HEK293 (cell line): ENCODE data around the gene MLLT10.

Experiments
- CTCF ChIA-PET: fragments of 350-600 bp; formaldehyde crosslinking; extraction: SDS; loops from one replicate; lab custom pipeline; 2021; ENCODE audit warnings: antibody characterized with exemption; lab: Yijun Ruan, JAX
- POLR2A ChIA-PET: fragments of 300-600 bp; formaldehyde crosslinking; extraction: SDS; loops from one replicate; lab custom pipeline; 2020; ENCODE audit warnings: antibody characterized with exemption, inconsistent platforms; lab: Yijun Ruan, JAX
- H3K27ac ChIP-seq: fragments of 200-500 bp; sonication (Bioruptor generic); 2 replicates; pipeline ENCODE4 v1.5.1; 2014; ENCODE audit warnings: low read depth, low read length, control low read depth, inconsistent platforms; ENCODE audit errors: extremely low read depth
- H3K36me3 ChIP-seq, 2 experiments: fragments of 200-500 bp in 1 of 2; sonication (Bioruptor generic) in 1 of 2; 1 replicate in 1 of 2; 2 replicates in 1 of 2; pipeline ENCODE4 v1.5.1; 2014 to 2017; ENCODE audit warnings: inconsistent platforms in 2 of 2, low read length in 2 of 2; ENCODE audit not compliant: control insufficient read depth in 2 of 2, insufficient read depth in 1 of 2
- H3K4me1 ChIP-seq: fragments of 200-500 bp; sonication (Bioruptor generic); 2 replicates; pipeline ENCODE4 v1.5.1; 2014; ENCODE audit warnings: mild to moderate bottlenecking, low read length, inconsistent platforms; ENCODE audit not compliant: control insufficient read depth, insufficient read depth
- H3K4me3 ChIP-seq: 2 replicates; pipeline ENCODE4 v1.5.1; 2011; ENCODE audit warnings: low read depth, mild to moderate bottlenecking, control low read depth, low read length, moderate library complexity
- H3K9me3 ChIP-seq: fragments of 200-500 bp; sonication (Bioruptor generic); 2 replicates; pipeline ENCODE4 v1.5.1; 2014; ENCODE audit warnings: low read depth, low read length, inconsistent platforms; ENCODE audit not compliant: control insufficient read depth, insufficient read depth
- EGR2 ChIP-seq: fragments of 450-650 bp; formaldehyde crosslinking; IDR thresholded peaks from 2 replicates; pipeline ENCODE4 v1.5.1; 2016; ENCODE audit warnings: low read depth, missing biosample characterization, missing genetic modification characterization
- KLF9 ChIP-seq: fragments of 450-650 bp; formaldehyde crosslinking; IDR thresholded peaks from 2 replicates; pipeline ENCODE4 v1.5.1; 2016; ENCODE audit warnings: missing biosample characterization, missing genetic modification characterization, low read depth
- SCRT2 ChIP-seq: fragments of 450-650 bp; formaldehyde crosslinking; IDR thresholded peaks from 2 replicates; pipeline ENCODE4 v1.5.1; 2016; ENCODE audit warnings: missing biosample characterization, missing genetic modification characterization
- ZBTB49 ChIP-seq: fragments of 450-650 bp; formaldehyde crosslinking; IDR thresholded peaks from 2 replicates; pipeline ENCODE4 v1.5.1; 2016; ENCODE audit warnings: missing biosample characterization, missing genetic modification characterization, low read depth
- ZBTB8A ChIP-seq: fragments of 450-650 bp; formaldehyde crosslinking; IDR thresholded peaks from 2 replicates; pipeline ENCODE4 v1.5.1; 2016; ENCODE audit warnings: missing biosample characterization, missing genetic modification characterization
- ZNF10 ChIP-seq: fragments of 450-650 bp; formaldehyde crosslinking; IDR thresholded peaks from 2 replicates; pipeline ENCODE4 v1.5.1; 2017; ENCODE audit warnings: missing biosample characterization, missing genetic modification characterization
- ZNF138 ChIP-seq: fragments of 450-650 bp; formaldehyde crosslinking; IDR thresholded peaks from 2 replicates; pipeline ENCODE4 v1.5.1; 2016; ENCODE audit warnings: missing biosample characterization, missing genetic modification characterization, borderline replicate concordance
- ZNF23 ChIP-seq: fragments of 450-650 bp; formaldehyde crosslinking; IDR thresholded peaks from 2 replicates; pipeline ENCODE4 v1.5.1; 2016; ENCODE audit warnings: missing biosample characterization, missing genetic modification characterization, borderline replicate concordance
- ZNF335 ChIP-seq: fragments of 450-650 bp; formaldehyde crosslinking; conservative IDR thresholded peaks from 2 replicates; pipeline ENCODE4 v1.5.1; 2016; ENCODE audit warnings: missing biosample characterization, missing genetic modification characterization
- ZNF366 ChIP-seq: fragments of 450-650 bp; formaldehyde crosslinking; conservative IDR thresholded peaks from 2 replicates; pipeline ENCODE4 v1.5.1; 2016; ENCODE audit warnings: missing biosample characterization, missing genetic modification characterization
- ZNF530 ChIP-seq: fragments of 450-650 bp; formaldehyde crosslinking; IDR thresholded peaks from 2 replicates; pipeline ENCODE4 v1.5.1; 2016; ENCODE audit warnings: low read depth, missing biosample characterization, missing genetic modification characterization
- ZNF548 ChIP-seq: fragments of 450-650 bp; formaldehyde crosslinking; IDR thresholded peaks from 2 replicates; pipeline ENCODE4 v1.5.1; 2016; ENCODE audit warnings: missing biosample characterization, missing genetic modification characterization
- ZNF610 ChIP-seq: fragments of 450-650 bp; formaldehyde crosslinking; IDR thresholded peaks from 2 replicates; pipeline ENCODE4 v1.5.1; 2016; ENCODE audit warnings: missing biosample characterization, missing genetic modification characterization, borderline replicate concordance
- ZNF777 ChIP-seq: fragments of 450-650 bp; formaldehyde crosslinking; IDR thresholded peaks from 2 replicates; pipeline ENCODE4 v1.5.1; 2017; ENCODE audit warnings: missing biosample characterization, missing genetic modification characterization, borderline replicate concordance
- ZSCAN18 ChIP-seq: fragments of 450-650 bp; formaldehyde crosslinking; IDR thresholded peaks from 2 replicates; pipeline ENCODE4 v1.5.1; 2016; ENCODE audit warnings: missing biosample characterization, missing genetic modification characterization
- ZSCAN4 ChIP-seq: fragments of 450-650 bp; formaldehyde crosslinking; IDR thresholded peaks from 2 replicates; pipeline ENCODE4 v1.5.1; 2017; ENCODE audit warnings: missing biosample characterization, missing genetic modification characterization
- TF ChIP-seq, protein P1 (sequence below): fragments of 450-650 bp; formaldehyde crosslinking; conservative IDR thresholded peaks from 2 replicates; pipeline ENCODE4 v1.5.1; 2016; ENCODE audit warnings: low read depth, missing biosample characterization, missing genetic modification characterization
- TF ChIP-seq, protein P2 (sequence below): fragments of 450-650 bp; formaldehyde crosslinking; IDR thresholded peaks from 2 replicates; pipeline ENCODE4 v1.5.1; 2016; ENCODE audit warnings: missing biosample characterization, missing genetic modification characterization
- TF ChIP-seq, protein P3 (sequence below): fragments of 450-650 bp; formaldehyde crosslinking; IDR thresholded peaks from 2 replicates; pipeline ENCODE4 v1.5.1; 2016; ENCODE audit warnings: missing biosample characterization, missing genetic modification characterization

MLLT10 gene

GRCh38 chr10:21624951-21625350 lies 90.9 kb downstream of the MLLT10 start:
- POLR2A ChIA-PET: no interaction called here
- peaks cover 0 to 26% of the 10 kb centered on the region in 2 experiments; a peak in 2 of 3 replicates for H3K36me3 ChIP-seq
- H3K4me1 ChIP-seq: 0 out of 2 replicates have a peak, but pooled peaks cover 2% of the 10 kb centered on the region
- no peak overlapping the region for H3K4me3 ChIP-seq
- H3K9me3 ChIP-seq: no peaks in the 10 kb centered on the region
- no peak overlapping the region for H3K27ac ChIP-seq
- TF ChIP-seq ZNF777 (tag by site-specific recombination) (no peak), EGR2 (tag by site-specific recombination) (no peak), ZNF23 (tag by site-specific recombination) (no peak), ZSCAN4 (no peak), KLF9 (tag by site-specific recombination) (no peak), ZNF10 (tag by site-specific recombination) (no peak), ZNF610 (no peak), ZNF335 (tag by site-specific recombination) (no peak), ZNF366 (tag by site-specific recombination) (no peak), ZNF138 (tag by site-specific recombination) (no peak), ZBTB49 (no peak), ZNF548 (no peak), ZNF530 (tag by site-specific recombination) (no peak), ZBTB8A (tag by site-specific recombination) (no peak), SCRT2 (tag by site-specific recombination) (no peak), ZSCAN18 (no peak)
- TF ChIP-seq, protein P1, sequence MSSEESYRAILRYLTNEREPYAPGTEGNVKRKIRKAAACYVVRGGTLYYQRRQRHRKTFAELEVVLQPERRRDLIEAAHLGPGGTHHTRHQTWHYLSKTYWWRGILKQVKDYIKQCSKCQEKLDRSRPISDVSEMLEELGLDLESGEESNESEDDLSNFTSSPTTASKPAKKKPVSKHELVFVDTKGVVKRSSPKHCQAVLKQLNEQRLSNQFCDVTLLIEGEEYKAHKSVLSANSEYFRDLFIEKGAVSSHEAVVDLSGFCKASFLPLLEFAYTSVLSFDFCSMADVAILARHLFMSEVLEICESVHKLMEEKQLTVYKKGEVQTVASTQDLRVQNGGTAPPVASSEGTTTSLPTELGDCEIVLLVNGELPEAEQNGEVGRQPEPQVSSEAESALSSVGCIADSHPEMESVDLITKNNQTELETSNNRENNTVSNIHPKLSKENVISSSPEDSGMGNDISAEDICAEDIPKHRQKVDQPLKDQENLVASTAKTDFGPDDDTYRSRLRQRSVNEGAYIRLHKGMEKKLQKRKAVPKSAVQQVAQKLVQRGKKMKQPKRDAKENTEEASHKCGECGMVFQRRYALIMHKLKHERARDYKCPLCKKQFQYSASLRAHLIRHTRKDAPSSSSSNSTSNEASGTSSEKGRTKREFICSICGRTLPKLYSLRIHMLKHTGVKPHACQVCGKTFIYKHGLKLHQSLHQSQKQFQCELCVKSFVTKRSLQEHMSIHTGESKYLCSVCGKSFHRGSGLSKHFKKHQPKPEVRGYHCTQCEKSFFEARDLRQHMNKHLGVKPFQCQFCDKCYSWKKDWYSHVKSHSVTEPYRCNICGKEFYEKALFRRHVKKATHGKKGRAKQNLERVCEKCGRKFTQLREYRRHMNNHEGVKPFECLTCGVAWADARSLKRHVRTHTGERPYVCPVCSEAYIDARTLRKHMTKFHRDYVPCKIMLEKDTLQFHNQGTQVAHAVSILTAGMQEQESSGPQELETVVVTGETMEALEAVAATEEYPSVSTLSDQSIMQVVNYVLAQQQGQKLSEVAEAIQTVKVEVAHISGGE: no peak
- TF ChIP-seq, protein P2, sequence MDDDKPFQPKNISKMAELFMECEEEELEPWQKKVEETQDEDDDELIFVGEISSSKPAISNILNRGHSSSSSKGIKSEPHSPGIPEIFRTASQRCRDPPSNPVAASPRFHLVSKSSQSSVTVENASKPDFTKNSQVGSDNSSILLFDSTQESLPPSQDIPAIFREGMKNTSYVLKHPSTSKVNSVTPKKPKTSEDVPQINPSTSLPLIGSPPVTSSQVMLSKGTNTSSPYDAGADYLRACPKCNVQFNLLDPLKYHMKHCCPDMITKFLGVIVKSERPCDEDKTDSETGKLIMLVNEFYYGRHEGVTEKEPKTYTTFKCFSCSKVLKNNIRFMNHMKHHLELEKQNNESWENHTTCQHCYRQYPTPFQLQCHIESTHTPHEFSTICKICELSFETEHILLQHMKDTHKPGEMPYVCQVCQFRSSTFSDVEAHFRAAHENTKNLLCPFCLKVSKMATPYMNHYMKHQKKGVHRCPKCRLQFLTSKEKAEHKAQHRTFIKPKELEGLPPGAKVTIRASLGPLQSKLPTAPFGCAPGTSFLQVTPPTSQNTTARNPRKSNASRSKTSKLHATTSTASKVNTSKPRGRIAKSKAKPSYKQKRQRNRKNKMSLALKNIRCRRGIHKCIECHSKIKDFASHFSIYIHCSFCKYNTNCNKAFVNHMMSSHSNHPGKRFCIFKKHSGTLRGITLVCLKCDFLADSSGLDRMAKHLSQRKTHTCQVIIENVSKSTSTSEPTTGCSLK (tag by site-specific recombination): no peak
- TF ChIP-seq, protein P3, sequence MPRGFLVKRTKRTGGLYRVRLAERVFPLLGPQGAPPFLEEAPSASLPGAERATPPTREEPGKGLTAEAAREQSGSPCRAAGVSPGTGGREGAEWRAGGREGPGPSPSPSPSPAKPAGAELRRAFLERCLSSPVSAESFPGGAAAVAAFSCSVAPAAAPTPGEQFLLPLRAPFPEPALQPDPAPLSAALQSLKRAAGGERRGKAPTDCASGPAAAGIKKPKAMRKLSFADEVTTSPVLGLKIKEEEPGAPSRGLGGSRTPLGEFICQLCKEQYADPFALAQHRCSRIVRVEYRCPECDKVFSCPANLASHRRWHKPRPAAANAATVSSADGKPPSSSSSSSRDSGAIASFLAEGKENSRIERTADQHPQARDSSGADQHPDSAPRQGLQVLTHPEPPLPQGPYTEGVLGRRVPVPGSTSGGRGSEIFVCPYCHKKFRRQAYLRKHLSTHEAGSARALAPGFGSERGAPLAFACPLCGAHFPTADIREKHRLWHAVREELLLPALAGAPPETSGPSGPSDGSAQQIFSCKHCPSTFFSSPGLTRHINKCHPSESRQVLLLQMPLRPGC: no peak
- TF ChIP-seq, all 188 proteins: peak for 0
- CTCF ChIA-PET: no interaction called here
